ENCODE results near the gene FAM181A. TPM values are rescaled to one million over a fixed set of nuclear protein-coding genes. Genes with fewer than 3 reads are reported as not detected.
A peak's percentile ranks its signal among the peaks of the same experiment; 100 is the strongest.

The FAM181A gene
- total and polyA plus RNA-seq, 2 donors (not counting 1 experiment from before 2014, with no cell fraction given): not detected

GRCh38 chr14:93936245-93936644 lies 9.1 kb downstream of the FAM181A start:
- POLR2A ChIA-PET: no interaction called here
- intact Hi-C loops (cut with micrococcal nuclease): no loop called here
- WGBS (ENCODE audit: insufficient coverage): 21% methylated on average over 3 of the region's 5 CpGs

GRCh38 chr14:93936926-93937325 lies 9.8 kb downstream of the FAM181A start:
- ChIA-PET POLR2A (interaction anchor here (1.6 kb wide), 1 partner anchor 33 kb away, joined by 4 read pairs; no protein-coding TSS in a partner anchor), CTCF (interaction anchor here (0.7 to 22.1 kb wide), 11 partner anchors 8 to 243 kb away, joined by 3 to 1036 read pairs (median 4); partner anchors contain the start of genes ASB2 and CCDC197)
- H3K27me3 Mint-ChIP-seq: peaks cover 10% of the 10 kb centered on the region
- TF ChIP-seq EZH2 (IDR thresholded peaks at IDR 0.05; ENCODE audit: borderline replicate concordance, insufficient read depth, low read depth, low read length, poor library complexity, severe bottlenecking): no peak
- TF ChIP-seq, protein P1, sequence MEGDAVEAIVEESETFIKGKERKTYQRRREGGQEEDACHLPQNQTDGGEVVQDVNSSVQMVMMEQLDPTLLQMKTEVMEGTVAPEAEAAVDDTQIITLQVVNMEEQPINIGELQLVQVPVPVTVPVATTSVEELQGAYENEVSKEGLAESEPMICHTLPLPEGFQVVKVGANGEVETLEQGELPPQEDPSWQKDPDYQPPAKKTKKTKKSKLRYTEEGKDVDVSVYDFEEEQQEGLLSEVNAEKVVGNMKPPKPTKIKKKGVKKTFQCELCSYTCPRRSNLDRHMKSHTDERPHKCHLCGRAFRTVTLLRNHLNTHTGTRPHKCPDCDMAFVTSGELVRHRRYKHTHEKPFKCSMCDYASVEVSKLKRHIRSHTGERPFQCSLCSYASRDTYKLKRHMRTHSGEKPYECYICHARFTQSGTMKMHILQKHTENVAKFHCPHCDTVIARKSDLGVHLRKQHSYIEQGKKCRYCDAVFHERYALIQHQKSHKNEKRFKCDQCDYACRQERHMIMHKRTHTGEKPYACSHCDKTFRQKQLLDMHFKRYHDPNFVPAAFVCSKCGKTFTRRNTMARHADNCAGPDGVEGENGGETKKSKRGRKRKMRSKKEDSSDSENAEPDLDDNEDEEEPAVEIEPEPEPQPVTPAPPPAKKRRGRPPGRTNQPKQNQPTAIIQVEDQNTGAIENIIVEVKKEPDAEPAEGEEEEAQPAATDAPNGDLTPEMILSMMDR (IDR thresholded peaks at IDR 0.05): no peak
- Histone ChIP-seq H4K20me1 (ENCODE audit: control insufficient read depth, insufficient read depth, low read length, poor library complexity, severe bottlenecking) (no peaks in the 10 kb centered on the region), H3K36me3 (replicated peaks in 1 of 2; ENCODE audit: control extremely low read depth in 1 of 2, control insufficient read depth in 1 of 2, extremely low read depth in 1 of 2, insufficient read depth in 2 of 2, low read length in 1 of 2) (no peaks in the 10 kb centered on the region), H3K79me2 (ENCODE audit: control insufficient read depth, insufficient read depth, low read length) (no peaks in the 10 kb centered on the region), H3K9me3 (ENCODE audit: control extremely low read depth in 1 of 3, control insufficient read depth in 2 of 3, insufficient read depth in 1 of 3, low read length in 2 of 3) (peaks cover 0 to 3% (median 0%) of the 10 kb centered on the region in 3 donors), H3K4me3 (ENCODE audit: control extremely low read depth in 1 of 5, extremely low read depth in 1 of 5, insufficient read depth in 1 of 5, low read depth in 2 of 5, low read length in 4 of 5) (no peak overlapping the region), H3K4me2 (replicated peaks; ENCODE audit: low read depth, low read length, poor library complexity, severe bottlenecking) (no peak overlapping the region), H3K27ac (ENCODE audit: low read length in 2 of 2) (no peak overlapping the region), H3K27me3 (replicated peaks in 1 of 4; ENCODE audit: control extremely low read depth in 1 of 4, control insufficient read depth in 3 of 4, insufficient read depth in 4 of 4, low read length in 3 of 4) (peaks cover 0 to 11% (median 2%) of the 10 kb centered on the region in 4 experiments), H2AFZ (ENCODE audit: insufficient read depth, low read depth, low read length, poor library complexity, severe bottlenecking) (no peak overlapping the region), H3K4me1 (ENCODE audit: control insufficient read depth in 2 of 2, insufficient read depth in 2 of 2, low read length in 2 of 2) (peaks cover 5 to 11% of the 10 kb centered on the region in 2 donors), H3K9ac (ENCODE audit: low read length) (no peak overlapping the region)
- no peak for ATAC-seq (ENCODE audit: low read depth)
- peaks cover 14% of the 10 kb centered on the region for H3K4me1 Mint-ChIP-seq
- no peak overlapping the region for H3K27ac Mint-ChIP-seq
- no peak for DNase-seq
- 95% methylated on average over 6 of the region's 6 CpGs for WGBS (ENCODE audit: insufficient coverage)
- H3K9me3 Mint-ChIP-seq (ENCODE audit: insufficient read depth): no peaks in the 10 kb centered on the region
- no peak overlapping the region for H3K4me3 Mint-ChIP-seq
- intact Hi-C loops (cut with micrococcal nuclease): no loop called here

More at GRCh38 chr14:93936245-93936644, 9.1 kb downstream of the FAM181A start:
- Mint-ChIP-seq H3K4me1 (peaks cover 14% of the 10 kb centered on the region), H3K27me3 (peaks cover 10% of the 10 kb centered on the region), H3K9me3 (ENCODE audit: insufficient read depth) (no peaks in the 10 kb centered on the region), H3K27ac (no peak overlapping the region), H3K4me3 (no peak overlapping the region)
- no peak for TF ChIP-seq EZH2 (IDR thresholded peaks at IDR 0.05; ENCODE audit: borderline replicate concordance, insufficient read depth, low read depth, low read length, poor library complexity, severe bottlenecking)
- TF ChIP-seq, protein P1 (IDR thresholded peaks at IDR 0.05): peak; percentile 67
- Histone ChIP-seq H3K9ac (ENCODE audit: low read length) (no peak overlapping the region), H4K20me1 (ENCODE audit: control insufficient read depth, insufficient read depth, low read length, poor library complexity, severe bottlenecking) (no peaks in the 10 kb centered on the region), H3K27ac (ENCODE audit: low read length in 2 of 2) (no peak overlapping the region), H3K79me2 (ENCODE audit: control insufficient read depth, insufficient read depth, low read length) (no peaks in the 10 kb centered on the region), H3K36me3 (replicated peaks in 1 of 2; ENCODE audit: control extremely low read depth in 1 of 2, control insufficient read depth in 1 of 2, extremely low read depth in 1 of 2, insufficient read depth in 2 of 2, low read length in 1 of 2) (no peaks in the 10 kb centered on the region), H2AFZ (ENCODE audit: insufficient read depth, low read depth, low read length, poor library complexity, severe bottlenecking) (no peak overlapping the region), H3K27me3 (replicated peaks in 1 of 4; ENCODE audit: control extremely low read depth in 1 of 4, control insufficient read depth in 3 of 4, insufficient read depth in 4 of 4, low read length in 3 of 4) (peaks cover 0 to 11% (median 2%) of the 10 kb centered on the region in 4 experiments), H3K4me1 (ENCODE audit: control insufficient read depth in 2 of 2, insufficient read depth in 2 of 2, low read length in 2 of 2) (peaks cover 5 to 11% of the 10 kb centered on the region in 2 donors), H3K9me3 (ENCODE audit: control extremely low read depth in 1 of 3, control insufficient read depth in 2 of 3, insufficient read depth in 1 of 3, low read length in 2 of 3) (peaks cover 0 to 3% (median 0%) of the 10 kb centered on the region in 3 donors), H3K4me2 (replicated peaks; ENCODE audit: low read depth, low read length, poor library complexity, severe bottlenecking) (no peak overlapping the region), H3K4me3 (ENCODE audit: control extremely low read depth in 1 of 5, extremely low read depth in 1 of 5, insufficient read depth in 1 of 5, low read depth in 2 of 5, low read length in 4 of 5) (no peak overlapping the region)
- CTCF ChIA-PET: interaction anchor here (0.7 to 22.1 kb wide), 10 partner anchors 9 to 203 kb away, joined by 3 to 1036 read pairs (median 4); partner anchors contain the start of genes ASB2 and CCDC197
- ATAC-seq (ENCODE audit: low read depth) (no peak), DNase-seq (peak; percentile 48)
